Neutrophil (primary cell): ENCODE measurements around the gene PPIL3.
A peak's percentile ranks its signal among the peaks of the same experiment; 100 is the strongest.

Experiments used
- H3K27ac ChIP-seq: fragments of 200-600 bp; sonication (generic); 2 replicates; pipeline ENCODE4 v1.5.1; 2016; ENCODE audit warnings: mild to moderate bottlenecking, moderate library complexity
- H3K27me3 ChIP-seq: fragments of 200-600 bp; sonication (generic); 2 replicates; pipeline ENCODE4 v1.6.0; 2016; ENCODE audit warnings: mild to moderate bottlenecking
- H3K36me3 ChIP-seq: fragments of 200-600 bp; sonication (generic); 2 replicates; pipeline ENCODE4 v1.5.1; 2017
- H3K4me1 ChIP-seq, 2 experiments: fragments of 200-600 bp in 1 of 2; sonication (generic) in 1 of 2; 1 replicate in 1 of 2; 2 replicates in 1 of 2; pipeline versions ENCODE4 v1.5.1 to v1.6.1; 2013 to 2016; ENCODE audit warnings: low read depth in 1 of 2, low read length in 1 of 2, mild to moderate bottlenecking in 1 of 2, moderate library complexity in 1 of 2; ENCODE audit not compliant: control insufficient read depth in 1 of 2, insufficient read depth in 1 of 2
- H3K4me3 ChIP-seq, 2 experiments: fragments of 200-600 bp in 1 of 2; sonication (generic) in 1 of 2; 1 replicate in 1 of 2; 2 replicates in 1 of 2; pipeline ENCODE4 v1.5.1; 2013 to 2016; ENCODE audit warnings: low read depth in 1 of 2, low read length in 1 of 2, mild to moderate bottlenecking in 1 of 2, moderate library complexity in 1 of 2
- H3K9me3 ChIP-seq: fragments of 200-600 bp; sonication (generic); 2 replicates; pipeline ENCODE4 v1.5.1; 2016
- CTCF ChIP-seq: fragments of 200-600 bp; sonication (generic); IDR thresholded peaks from 2 replicates; pipeline ENCODE4 v1.5.1; 2016; ENCODE audit warnings: antibody characterized with exemption

PPIL3 gene

GRCh38 chr2:200888704-200889625 lies at the start of gene PPIL3, which contains the start of gene NIF3L1:
PPIL3 (minus strand) TSS chr2:200889077; CDS start chr2:200887615, 1,462 bp downstream.
NIF3L1 (plus strand) TSS chr2:200889371; CDS start chr2:200891944, 2,573 bp downstream.
- Histone ChIP-seq H3K36me3 (no peaks in the 10 kb centered on the region), H3K27me3 (no peaks in the 10 kb centered on the region), H3K9me3 (no peaks in the 10 kb centered on the region), H3K27ac (peak within 1 kb of the TSS; percentile 96), H3K4me3 (peak within 1 kb of the TSS; percentile 69 to 84), H3K4me1 (peaks cover 14 to 16% of the 10 kb centered on the region in 2 experiments)
- TF ChIP-seq CTCF = peak; percentile 24

DNA sequence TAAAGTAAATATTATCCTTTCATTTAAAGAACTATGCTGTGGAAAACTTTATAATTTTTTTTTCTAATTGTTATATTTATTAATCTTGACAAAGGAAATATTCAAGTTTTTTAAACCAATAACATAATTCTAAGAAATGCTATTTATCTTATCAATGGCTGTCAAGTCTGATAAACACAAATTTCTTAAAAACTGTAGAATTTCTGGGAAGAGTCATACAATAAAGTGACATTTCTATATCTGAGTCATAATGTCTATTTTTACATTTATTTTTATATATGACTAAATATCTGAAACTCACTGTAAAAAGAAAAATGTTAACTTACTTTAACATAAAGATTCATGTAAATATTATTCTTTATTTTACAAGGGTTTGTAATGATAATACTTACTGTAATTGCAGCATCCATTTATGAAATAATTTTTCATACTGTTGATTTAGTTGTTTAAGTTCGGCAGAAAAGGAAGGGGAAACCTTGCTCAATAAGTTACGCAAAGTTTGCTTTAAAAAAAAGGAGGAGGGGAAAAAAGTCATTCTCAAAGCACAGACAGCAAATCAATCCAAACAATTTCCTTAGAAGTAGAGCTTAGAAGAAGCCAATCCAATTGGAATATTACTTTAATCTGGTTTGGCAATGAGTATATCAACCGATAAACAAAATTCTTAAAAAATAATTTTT lies 42.2 kb upstream of the PPIL3 start:
- H3K36me3 ChIP-seq = peaks cover 4% of the 10 kb centered on the region
- peak overlapping the region; percentile 6 to 33 for H3K4me3 ChIP-seq
- H3K27ac ChIP-seq = peak overlapping the region; percentile 67
- H3K27me3 ChIP-seq = no peaks in the 10 kb centered on the region
- TF ChIP-seq CTCF = no peak
- peaks cover 11 to 30% of the 10 kb centered on the region in 2 experiments for H3K4me1 ChIP-seq
- no peaks in the 10 kb centered on the region for H3K9me3 ChIP-seq

DNA sequence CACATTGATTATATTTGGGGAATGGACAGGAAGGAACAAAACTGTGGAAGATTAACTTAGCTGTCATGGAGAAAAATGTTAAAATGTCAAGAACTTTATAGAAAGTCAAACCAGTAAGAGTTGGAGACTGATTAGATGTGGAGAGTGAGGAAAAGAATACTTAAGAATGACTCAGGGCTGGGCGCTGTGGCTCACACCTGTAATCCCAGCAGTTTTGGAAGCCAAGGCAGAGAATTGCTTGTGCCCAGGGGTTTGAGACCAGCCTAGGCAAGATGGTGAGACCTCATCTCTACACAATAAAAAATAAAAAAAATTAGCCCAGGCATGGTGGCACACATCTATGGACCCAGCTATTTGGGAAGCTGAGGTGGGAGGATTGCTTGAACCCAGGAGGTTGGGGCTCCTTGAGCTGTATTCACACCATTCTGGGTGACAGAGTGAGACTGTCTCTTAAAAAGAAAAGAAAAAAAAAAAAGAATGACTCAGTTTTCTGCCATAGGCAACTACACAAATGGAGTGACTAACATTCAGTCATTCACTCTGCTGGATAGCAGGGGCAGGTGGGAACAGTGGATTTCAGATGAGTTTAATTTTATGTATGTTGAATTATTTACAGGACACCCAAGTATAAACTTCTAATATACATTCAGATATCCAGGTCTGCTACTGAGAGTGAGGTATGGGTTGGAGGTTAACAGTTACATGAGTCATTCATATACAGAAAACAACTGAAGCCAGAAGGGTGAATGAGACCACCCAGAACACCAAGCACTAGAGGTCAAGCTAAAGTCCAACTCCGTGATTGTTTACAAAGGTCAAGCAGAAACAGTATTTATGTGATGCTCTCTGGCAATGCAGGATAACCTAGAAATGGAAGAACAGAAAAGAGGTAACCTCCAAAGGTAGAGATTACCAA lies 40.7 kb upstream of the PPIL3 start:
- Histone ChIP-seq H3K36me3 (peaks cover 11% of the 10 kb centered on the region), H3K4me3 (no peak overlapping the region), H3K27ac (peak overlapping the region; percentile 67), H3K9me3 (no peaks in the 10 kb centered on the region), H3K27me3 (no peaks in the 10 kb centered on the region), H3K4me1 (peaks cover 11 to 30% of the 10 kb centered on the region in 2 experiments)
- TF ChIP-seq CTCF = no peak

DNA sequence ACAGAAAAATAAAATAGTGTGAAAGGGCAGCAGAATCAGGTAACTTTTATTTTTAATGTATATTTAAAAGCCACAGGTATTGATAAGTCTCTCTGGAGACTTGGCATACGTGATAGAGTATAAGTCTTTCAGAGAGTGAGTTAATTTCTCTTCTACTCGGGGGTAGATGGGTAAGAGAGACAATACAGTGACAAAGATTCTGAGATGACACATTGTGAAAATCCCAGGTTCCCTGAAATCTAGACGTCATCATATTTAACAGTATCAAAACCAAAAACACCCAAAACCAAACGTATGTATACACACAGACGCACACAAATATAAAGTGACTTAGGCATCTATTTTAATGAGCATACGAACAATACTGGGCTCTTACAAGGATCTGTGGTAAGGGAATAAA lies 33.6 kb upstream of the PPIL3 start:
- TF ChIP-seq CTCF = no peak
- Histone ChIP-seq H3K36me3 (peaks cover 69% of the 10 kb centered on the region), H3K4me1 (no peaks in the 10 kb centered on the region)

GRCh38 chr2:200913654-200914053 lies 24.8 kb upstream of the PPIL3 start:
- H3K9me3 ChIP-seq = no peaks in the 10 kb centered on the region
- no peak overlapping the region for H3K4me3 ChIP-seq
- H3K27me3 ChIP-seq = no peaks in the 10 kb centered on the region
- no peak for TF ChIP-seq CTCF
- H3K4me1 ChIP-seq = no peaks in the 10 kb centered on the region
- H3K36me3 ChIP-seq = peaks cover 81% of the 10 kb centered on the region
- H3K27ac ChIP-seq = no peak overlapping the region

More for the DNA sequence above, 33.6 kb upstream of the PPIL3 start:
- H3K9me3 ChIP-seq = no peaks in the 10 kb centered on the region
- H3K27me3 ChIP-seq = no peaks in the 10 kb centered on the region
- no peak overlapping the region for H3K27ac ChIP-seq
- no peak overlapping the region for H3K4me3 ChIP-seq
